ENCODE measurements around the gene ABHD2.

Gene ABHD2

DNA sequence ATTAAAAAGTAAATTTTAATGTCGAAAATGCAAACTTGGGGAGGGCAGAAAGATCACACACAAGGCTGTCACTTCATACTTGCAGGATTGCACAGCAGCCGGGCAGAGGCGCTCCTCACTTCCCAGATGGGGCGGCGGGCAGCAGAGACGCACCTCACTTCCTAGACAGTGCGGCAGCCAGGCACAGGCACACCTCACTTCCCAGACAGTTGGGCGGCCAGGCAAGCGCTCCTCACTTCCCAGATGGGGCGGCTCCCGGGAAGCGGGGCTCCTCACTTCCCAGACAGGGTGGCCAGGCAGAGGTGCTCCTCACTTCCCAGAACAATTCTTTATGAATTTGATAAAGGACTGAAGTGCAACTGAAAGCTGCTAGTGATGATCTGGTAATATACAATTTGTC lies 111.9 kb downstream of the ABHD2 start:
- H3K4me3 ChIP-seq = no peak overlapping the region
- no peak for DNase-seq (ENCODE audit: low spot score)
- peak overlapping the region in 1 of 2 donors; percentile 30 for H3K27ac ChIP-seq
- TF ChIP-seq CTCF (IDR thresholded peaks at IDR 0.05) = no peak

- Histone ChIP-seq H3K27ac (no peak overlapping the region), H3K4me3 (no peak overlapping the region)
- DNase-seq (ENCODE audit: low spot score) = no peak
- no peak for TF ChIP-seq CTCF (IDR thresholded peaks at IDR 0.05)
These were observed 113.3 kb downstream of the ABHD2 start for GRCh38 chr15:89201465-89202005.

DNA sequence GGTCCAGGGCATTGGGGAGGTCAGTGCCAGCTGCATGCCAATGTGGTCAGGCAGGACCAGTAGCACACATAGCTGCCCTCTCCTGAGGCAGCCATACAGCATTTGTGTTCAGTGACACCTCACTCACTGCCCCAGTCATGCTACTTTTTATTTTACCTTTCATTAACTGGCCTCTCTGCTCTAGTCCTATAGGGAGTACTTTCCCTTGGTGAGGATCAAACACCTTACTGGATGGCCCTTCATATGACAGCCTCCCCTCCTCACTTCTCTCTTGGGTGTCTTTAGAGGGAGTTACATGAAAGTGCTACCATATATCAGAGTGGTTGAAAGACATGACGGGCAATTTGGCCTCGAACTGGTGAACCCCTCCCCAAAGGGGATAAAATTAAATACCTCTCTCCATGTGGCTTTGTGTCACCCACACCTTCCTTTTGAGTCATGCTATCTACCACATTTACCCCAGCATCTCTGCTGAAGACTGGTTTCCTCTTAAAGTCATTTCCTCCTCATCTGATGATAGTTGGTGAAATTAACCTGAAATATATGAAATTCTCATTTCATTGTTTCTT lies 115.5 kb downstream of the ABHD2 start:
- TF ChIP-seq CTCF (IDR thresholded peaks at IDR 0.05) = no peak
- no peak overlapping the region for H3K27ac ChIP-seq
- H3K4me3 ChIP-seq = no peak overlapping the region
- DNase-seq (ENCODE audit: low spot score) = no peak

DNA sequence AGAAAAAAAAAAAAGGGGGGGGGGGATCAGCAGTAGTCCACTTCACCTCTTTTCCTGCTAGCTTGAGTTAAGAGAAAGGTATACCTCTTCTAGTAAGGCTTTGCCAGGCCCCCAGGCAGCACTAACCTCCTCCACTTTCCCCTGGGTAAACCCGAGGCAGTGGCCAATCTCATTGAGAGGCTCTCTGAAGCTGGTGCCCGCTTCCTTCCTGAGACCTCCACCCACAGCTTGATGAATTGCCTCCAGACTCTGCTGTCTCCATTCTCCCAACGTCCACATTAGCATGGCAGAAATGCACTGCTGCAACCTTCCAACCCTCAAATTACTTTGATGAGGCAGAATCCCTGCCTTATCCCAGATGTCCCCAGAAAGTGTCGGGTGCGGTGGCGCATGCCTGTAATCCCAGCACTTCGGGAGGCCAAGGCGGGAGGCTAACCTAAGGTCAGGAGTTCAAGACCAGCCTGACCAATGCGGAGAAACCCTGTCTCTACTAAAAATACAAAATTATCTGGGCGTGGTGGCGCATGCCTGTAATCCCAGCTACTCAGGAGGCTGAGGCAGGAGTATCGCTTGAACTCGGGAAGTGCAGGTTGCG lies 117.8 kb downstream of the ABHD2 start:
- TF ChIP-seq CTCF (IDR thresholded peaks at IDR 0.05) = no peak
- Histone ChIP-seq H3K4me3 (no peak overlapping the region), H3K27ac (no peak overlapping the region)
- DNase-seq (ENCODE audit: low spot score) = no peak

- Histone ChIP-seq H3K4me3 (peak overlapping the region; percentile 59), H3K27ac (no peak overlapping the region)
- peak; percentile 80 for DNase-seq (ENCODE audit: low spot score)
- peak; percentile 98 for TF ChIP-seq CTCF (IDR thresholded peaks at IDR 0.05)
These were observed 118.7 kb downstream of the ABHD2 start for GRCh38 chr15:89206908-89207331.

- Histone ChIP-seq H3K4me3 (no peak overlapping the region), H3K27ac (no peak overlapping the region)
- DNase-seq (ENCODE audit: low spot score) = no peak
- no peak for TF ChIP-seq CTCF (IDR thresholded peaks at IDR 0.05)
These were observed 120.0 kb downstream of the ABHD2 start for GRCh38 chr15:89208256-89208655.

DNA sequence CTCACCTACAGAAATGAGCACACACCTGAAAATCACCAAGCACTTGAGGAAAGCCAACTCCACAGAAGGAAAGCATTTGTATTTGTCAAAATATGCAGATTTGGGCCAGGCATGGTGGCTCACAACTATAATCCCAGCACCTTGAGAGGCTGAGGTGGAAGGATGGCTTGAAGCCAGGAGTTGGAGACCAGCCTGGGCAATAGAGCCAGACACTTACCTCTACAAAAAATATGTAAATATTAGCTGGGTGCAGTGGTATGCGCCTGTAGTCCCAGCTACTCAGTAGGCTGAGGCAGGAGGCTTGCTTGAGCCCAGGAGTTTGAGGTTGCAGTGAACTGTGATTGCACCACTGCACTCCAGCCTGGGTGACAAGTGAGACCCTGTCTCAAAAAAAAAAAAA lies 120.8 kb downstream of the ABHD2 start:
- no peak for DNase-seq (ENCODE audit: low spot score)
- H3K4me3 ChIP-seq = no peak overlapping the region
- no peak overlapping the region for H3K27ac ChIP-seq
- no peak for TF ChIP-seq CTCF (IDR thresholded peaks at IDR 0.05)

All from coronary artery (tissue), 2 donors.